ENCODE results near the gene GABRA5.
"Not testable (repeated sequence)": the region's sequence is repeated elsewhere in the genome, so short reads cannot be mapped to it uniquely, and the experiment has no call there.

Gene GABRA5

DNA sequence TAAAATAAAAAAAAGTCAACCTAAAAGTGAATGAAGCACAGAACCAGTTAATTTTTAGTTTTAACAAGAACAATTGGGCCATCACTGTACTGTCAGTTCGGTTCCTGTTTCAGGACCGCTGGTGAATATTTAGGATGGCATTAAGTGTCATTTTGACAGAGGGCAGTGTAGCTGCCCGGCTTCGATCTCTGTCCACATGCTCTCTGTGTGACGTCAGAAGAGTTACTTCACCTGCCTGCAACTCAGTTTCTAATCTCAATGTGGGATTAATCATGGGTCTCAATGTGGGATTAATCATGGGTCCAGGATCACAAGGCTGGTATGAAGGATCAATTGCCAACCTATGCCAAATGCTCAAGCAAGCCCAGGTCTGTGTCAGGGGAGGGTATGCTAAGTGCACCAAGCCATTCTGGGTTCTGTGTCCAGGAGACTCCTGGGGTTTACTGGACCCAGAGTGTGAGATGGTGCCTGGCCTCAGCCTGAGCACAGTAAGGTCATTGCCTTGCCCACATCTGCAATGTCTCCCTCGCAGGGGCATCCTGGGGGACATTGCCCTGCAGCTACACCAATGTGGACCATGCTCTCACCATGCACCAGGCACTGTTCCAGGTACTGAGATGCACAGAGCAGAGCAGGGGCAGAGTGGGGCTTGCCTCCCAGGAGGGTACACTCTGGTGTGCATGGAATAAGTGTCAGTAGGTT lies 8.1 kb downstream of the GABRA5 start:
- intact Hi-C loops (cut with DNase I) = no loop called here

DNA sequence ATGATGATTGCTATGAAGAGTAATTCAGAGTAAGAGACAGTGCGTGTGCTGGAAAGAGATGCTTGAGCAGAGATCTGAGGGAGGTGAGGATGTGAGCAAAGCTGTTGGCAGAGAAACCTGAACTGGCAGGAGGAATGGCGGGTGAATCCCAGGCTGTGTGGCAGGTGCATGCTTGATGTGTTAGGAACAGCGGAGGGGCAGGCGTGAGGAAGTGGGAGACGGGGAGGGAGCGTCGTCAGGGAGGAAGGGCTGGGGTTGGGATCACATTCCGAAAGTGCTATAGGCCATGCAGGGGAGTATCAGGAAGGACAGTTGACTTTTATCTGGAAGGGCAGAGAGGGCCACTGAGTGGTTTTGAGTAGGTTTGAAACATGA lies 8.6 kb downstream of the GABRA5 start:
- DNase-seq = peak in 1 of 10 donors; percentile 91
- intact Hi-C loops (cut with DNase I) = no loop called here

More for the DNA sequence above, 8.1 kb downstream of the GABRA5 start:
- DNase-seq = no peak

DNA sequence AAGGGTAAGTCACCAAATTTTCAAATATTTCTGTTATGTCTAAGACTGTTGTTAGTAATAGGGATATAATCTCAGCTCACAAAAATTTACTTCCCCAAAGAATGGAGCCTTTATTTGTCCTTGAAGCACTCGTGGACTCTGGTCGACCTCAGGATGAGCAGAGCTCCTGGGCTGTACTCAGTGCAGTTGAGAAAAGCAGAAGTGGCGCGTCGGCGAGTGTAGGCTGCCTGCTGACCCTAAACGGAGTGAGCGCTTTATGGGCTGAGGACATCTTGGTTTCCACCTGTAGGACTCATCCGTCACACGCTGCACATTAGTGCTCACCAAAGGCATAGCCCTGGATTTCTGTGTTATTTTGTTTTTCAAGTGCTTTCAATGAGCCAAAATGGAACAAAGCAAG lies 11.0 kb downstream of the GABRA5 start:
- no peak for DNase-seq
- intact Hi-C loops (cut with DNase I) = no loop called here

- intact Hi-C loops (cut with DNase I) = no loop called here
- no peak for DNase-seq
Measured at GRCh38 chr15:26879706-26880105, 12.8 kb downstream of the GABRA5 start.

GRCh38 chr15:26882112-26882511 lies 15.2 kb downstream of the GABRA5 start:
- intact Hi-C loops (cut with DNase I) = no loop called here
- peak in 8 of 10 donors; percentile 71 to 97 (median 86) for DNase-seq

GRCh38 chr15:26882616-26883365 lies 15.9 kb downstream of the GABRA5 start:
- intact Hi-C loops (cut with DNase I) = no loop called here
- no peak for DNase-seq

- DNase-seq = no peak
Measured at GRCh38 chr15:26883466-26883865, 16.6 kb downstream of the GABRA5 start.

DNA sequence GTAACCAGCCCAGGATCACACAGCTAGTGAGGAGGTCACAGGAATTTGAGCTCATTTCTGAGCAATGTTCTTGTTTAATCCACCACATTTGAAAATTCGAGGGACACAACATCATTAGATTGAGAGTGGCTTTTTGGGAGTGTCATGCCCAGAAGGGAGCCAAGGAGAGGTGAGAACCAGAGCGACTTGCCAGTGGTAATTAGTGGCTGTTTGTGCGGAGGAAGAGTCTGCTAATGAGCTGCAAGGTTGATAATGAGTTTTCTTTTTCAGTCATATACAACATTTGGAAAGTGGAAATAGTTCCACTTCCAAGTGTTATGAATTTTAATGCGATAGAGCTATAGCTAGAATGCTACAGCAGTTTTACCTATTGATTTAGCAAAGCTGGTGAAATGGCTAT lies 19.7 kb downstream of the GABRA5 start:
- no peak for DNase-seq
- intact Hi-C loops (cut with DNase I) = no loop called here

More at GRCh38 chr15:26883466-26883865, 16.6 kb downstream of the GABRA5 start:
- intact Hi-C loops (cut with DNase I) = no loop called here

- intact Hi-C loops (cut with DNase I) = no loop called here
- no peak for DNase-seq
Measured at GRCh38 chr15:26887926-26888666, 21.2 kb downstream of the GABRA5 start.

GRCh38 chr15:26888761-26889160 lies 21.9 kb downstream of the GABRA5 start:
- DNase-seq = no peak
- intact Hi-C loops (cut with DNase I) = no loop called here

DNA sequence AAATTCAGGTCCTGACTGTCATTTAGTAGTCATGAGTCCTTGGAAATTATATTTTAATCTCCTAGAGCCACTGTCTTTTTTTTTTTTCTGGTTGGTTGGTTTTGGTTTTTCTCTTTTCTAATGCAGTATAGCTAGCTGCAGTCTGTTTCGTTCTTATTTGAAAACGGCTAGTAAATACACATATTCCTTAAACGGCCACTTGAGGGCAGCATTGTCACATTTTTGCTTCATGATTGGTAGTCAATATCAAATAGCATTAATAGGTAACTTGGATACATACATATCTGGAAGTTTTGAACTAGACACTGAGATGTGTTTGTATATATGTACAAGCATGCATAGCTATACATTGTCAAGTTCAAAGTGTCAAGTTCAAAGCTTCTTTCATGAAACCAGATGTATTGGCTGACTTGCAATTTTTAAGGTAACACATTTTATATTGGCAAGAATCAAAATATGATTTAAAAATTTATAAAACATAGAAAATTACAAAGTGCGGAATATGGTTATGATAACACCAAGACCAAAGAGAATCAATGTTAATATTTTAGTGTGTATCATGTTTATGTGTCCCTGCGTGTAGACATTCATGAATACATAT lies 22.5 kb downstream of the GABRA5 start:
- peak in 6 of 10 donors; percentile 54 to 88 (median 64) for DNase-seq
- intact Hi-C loops (cut with DNase I) = no loop called here

- no peak for DNase-seq
- intact Hi-C loops (cut with DNase I) = loop anchor here (2.0 to 5.0 kb wide), 2 partner anchors 467 to 1234 kb away; no protein-coding TSS in a partner anchor
Measured at GRCh38 chr15:26890451-26890850, 23.6 kb downstream of the GABRA5 start.

DNA sequence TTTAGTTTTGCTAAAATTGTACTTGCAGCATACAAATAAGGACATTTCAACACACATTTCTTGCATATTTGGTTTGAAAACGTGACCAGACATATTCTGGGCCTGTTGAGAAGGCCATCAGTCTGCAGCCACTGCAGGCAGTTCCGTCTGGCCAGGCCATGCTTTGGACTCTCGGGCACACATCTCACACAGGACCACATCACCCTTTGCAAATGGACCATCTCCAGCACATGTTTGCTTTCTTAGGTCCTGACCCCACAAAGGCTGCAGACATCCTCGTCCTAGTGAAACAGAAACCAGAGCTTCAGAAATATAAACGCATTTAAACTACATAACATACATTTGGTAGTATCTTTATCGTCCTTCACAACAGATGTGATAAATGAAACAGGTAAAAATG lies 24.1 kb downstream of the GABRA5 start:
- DNase-seq = no peak
- intact Hi-C loops (cut with DNase I) = loop anchor here (1.0 to 5.0 kb wide), 3 partner anchors 126 to 1234 kb away; no protein-coding TSS in a partner anchor

GRCh38 chr15:26891448-26892181 lies 24.8 kb downstream of the GABRA5 start:
- intact Hi-C loops (cut with DNase I) = loop anchor here (1.0 to 5.0 kb wide), 3 partner anchors 126 to 1233 kb away; no protein-coding TSS in a partner anchor
- DNase-seq = peak; percentile 77 to 97 (median 87)

GRCh38 chr15:26892182-26892518 lies 25.3 kb downstream of the GABRA5 start:
- no peak for DNase-seq
- intact Hi-C loops (cut with DNase I) = loop anchor here (5.0 kb wide), 1 partner anchor 465 kb away; no protein-coding TSS in a partner anchor

- DNase-seq = no peak
- intact Hi-C loops (cut with DNase I) = loop anchor here (5.0 kb wide), 1 partner anchor 465 kb away; no protein-coding TSS in a partner anchor
Measured at GRCh38 chr15:26892678-26893077, 25.8 kb downstream of the GABRA5 start.

DNA sequence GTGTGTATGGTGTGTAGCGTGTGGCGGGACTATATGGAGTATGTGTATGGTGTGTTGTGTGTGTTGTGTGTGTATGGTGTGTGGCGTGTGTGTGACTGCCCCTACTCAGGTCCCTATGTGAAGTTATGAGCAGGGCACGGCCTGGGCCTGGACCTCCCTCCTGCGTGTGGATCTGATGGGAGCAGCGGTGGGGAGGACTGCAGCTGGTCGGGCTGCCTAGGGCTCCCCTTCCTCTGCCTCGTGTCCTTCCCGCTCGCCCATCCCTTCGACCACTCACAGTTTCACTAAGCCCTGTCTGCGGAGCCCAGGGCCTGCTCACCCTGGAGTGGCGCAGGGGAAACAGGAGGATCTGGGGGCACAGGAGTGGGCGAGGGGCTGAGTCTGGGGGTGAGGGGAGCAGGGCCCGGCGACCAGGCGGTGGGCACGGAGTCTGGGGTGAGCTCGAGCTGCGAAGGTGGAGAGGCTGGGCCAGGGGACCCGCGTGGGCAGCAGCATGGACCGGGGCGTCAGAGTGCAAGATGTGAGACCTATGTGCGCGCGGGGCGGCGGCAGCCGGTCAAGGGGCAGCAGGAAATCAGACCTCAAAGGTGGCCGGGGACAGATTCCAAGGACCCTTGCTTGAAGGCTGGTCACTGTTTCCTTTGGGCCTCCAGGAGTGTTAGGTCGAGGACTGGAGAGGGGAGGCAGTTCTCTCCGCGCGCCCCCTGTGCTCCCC lies 26.6 kb downstream of the GABRA5 start:
- DNase-seq = no peak
- intact Hi-C loops (cut with DNase I) = loop anchor here (5.0 kb wide), 1 partner anchor 464 kb away; no protein-coding TSS in a partner anchor

DNA sequence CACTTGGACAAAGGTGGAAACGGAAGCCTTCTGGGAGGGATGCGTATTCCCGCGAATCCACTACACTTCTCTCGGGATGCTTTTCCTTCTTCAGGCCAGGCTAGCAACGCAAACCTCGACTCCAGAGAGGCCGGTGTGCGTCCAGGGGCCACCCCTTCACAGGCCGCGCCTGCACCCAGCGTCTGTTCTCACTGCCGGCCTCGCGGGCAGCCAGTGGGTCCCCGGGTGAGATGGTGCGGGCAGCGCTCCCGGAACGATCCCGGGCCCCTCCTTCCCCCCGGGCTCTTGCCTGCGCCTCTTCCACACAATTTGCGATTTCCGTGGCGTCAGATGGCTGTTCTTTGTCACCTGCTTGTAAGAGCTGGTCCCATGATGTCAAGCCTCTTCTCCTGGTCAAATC lies 27.3 kb downstream of the GABRA5 start:
- intact Hi-C loops (cut with DNase I) = loop anchor here (5.0 kb wide), 1 partner anchor 463 kb away; no protein-coding TSS in a partner anchor
- no peak for DNase-seq

- intact Hi-C loops (cut with DNase I); DNase-seq: not testable (repeated sequence)
Measured at GRCh38 chr15:26895346-26895745, 28.5 kb downstream of the GABRA5 start.
